HS-5 (cell line): ENCODE data around the gene PPA2.
"Not testable (repeated sequence)": the region's sequence is repeated elsewhere in the genome, so short reads cannot be mapped to it uniquely, and the experiment has no call there.

Experiments
- DNase-seq: peaks from one replicate; pipeline ENCODE4 v3.0.0-alpha.2; 2012; ENCODE audit warnings: low read depth

PPA2 gene

DNA sequence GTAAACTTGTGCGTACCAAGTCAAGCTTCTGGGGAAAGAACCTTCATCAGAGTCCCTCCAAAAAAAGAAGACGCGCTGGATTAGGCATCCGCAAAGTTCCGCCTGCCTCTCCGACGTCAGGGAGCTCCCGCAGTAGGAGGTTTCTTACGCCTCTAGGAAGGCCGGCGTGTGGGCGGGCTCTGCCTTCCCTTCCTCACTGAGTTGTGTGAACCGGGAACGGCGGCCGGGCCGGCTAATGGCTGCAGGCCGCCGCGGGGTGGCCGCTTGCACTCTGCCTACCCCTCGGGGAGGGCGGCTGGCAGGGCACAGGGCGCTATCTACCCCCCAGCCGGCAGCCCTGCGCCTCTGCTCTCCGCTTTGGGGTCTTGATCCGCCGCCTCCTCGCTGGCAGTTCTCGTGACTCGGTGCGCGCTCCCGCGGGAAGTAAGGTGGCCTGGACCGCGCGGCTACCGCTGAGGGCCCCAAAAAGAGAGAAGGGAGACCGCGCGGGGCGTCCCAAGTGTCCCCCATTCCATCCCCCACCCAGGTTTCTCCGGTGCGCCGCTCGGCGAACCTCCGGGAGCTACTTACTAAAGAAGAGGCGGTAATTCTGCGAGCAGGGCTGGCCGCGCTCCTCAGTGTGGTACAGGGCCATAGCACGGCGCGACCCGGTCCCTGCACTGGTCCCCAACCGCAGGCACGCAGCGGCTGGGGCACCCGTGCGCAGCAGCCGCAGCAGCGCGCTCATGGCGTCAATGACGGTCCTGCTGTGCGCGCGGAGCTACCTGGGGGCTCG, at the start of gene PPA2:
PPA2 (minus strand) TSS at position 739 of the 775 bp plus-strand sequence; CDS start at position 727, 12 bp downstream.
- peak; percentile 62 for DNase-seq

- DNase-seq = peak; percentile 11
Measured at GRCh38 chr4:105520819-105521790, 47.2 kb upstream of the PPA2 start.

GRCh38 chr4:105510245-105510644, 36.4 kb upstream of the PPA2 start:
- DNase-seq = no peak

DNA sequence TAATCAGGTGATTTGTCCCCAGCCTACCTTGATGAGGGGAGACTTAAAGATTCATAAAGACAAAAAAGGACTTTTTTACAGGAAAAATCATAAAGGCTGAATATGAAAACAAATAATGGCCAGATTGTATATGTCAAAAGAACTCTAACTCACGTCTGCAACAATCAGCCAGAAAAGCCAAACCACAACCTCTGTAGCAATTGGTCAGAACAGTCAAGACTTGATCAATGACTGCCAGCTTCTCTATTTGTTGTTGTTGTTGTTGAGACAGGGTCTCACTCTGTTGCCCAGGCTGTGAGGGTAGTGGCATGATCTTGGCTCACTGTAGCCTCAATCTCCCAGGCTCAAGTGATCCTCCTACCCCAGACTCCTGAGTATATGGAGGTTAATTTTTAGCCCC, 35.9 kb upstream of the PPA2 start:
- DNase-seq = no peak

- DNase-seq = no peak
Measured at GRCh38 chr4:105509291-105509690, 35.4 kb upstream of the PPA2 start.

- no peak for DNase-seq
Measured at GRCh38 chr4:105504744-105505143, 30.9 kb upstream of the PPA2 start.

DNA sequence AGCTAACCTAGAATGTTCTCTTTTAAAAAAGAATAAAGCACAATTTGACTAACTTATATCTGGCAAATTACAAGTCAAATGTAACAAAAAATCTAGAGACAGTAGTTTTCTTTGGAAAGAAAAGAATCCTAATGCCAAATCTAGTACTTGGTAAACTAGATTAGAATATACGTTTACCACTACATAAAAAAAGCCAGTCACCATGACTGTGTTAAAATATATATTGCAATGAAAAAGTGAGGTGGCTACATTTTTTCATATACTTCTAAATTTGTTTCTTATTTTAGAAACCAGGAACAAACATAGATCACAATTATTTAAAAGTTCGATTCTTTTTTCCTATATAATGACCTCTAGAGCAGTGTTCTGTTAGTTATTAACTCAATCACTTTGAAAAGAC, 29.6 kb upstream of the PPA2 start:
- DNase-seq = no peak

GRCh38 chr4:105496899-105497298, 23.0 kb upstream of the PPA2 start:
- no peak for DNase-seq

GRCh38 chr4:105495667-105496066, 21.8 kb upstream of the PPA2 start:
- no peak for DNase-seq

- no peak for DNase-seq
Measured at GRCh38 chr4:105490523-105490922, 16.7 kb upstream of the PPA2 start.

DNA sequence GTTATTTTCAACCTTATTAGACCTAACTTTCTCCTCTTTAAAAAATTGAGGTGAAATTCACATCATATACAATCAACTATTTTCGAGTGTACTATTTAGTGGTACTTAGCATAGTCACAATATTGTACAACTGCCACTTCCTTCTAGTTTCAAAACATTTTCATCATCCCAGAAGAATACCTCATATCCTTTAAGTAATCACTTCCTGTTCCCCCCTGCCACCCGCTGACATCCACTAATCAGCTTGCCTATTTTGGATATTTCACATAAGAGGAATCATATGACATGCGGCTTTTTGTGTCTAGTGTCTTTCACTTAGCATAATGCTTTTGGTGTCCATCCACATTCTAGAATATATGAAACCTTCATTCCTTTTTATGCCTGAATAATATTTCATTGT, 10.0 kb upstream of the PPA2 start:
- no peak for DNase-seq

DNA sequence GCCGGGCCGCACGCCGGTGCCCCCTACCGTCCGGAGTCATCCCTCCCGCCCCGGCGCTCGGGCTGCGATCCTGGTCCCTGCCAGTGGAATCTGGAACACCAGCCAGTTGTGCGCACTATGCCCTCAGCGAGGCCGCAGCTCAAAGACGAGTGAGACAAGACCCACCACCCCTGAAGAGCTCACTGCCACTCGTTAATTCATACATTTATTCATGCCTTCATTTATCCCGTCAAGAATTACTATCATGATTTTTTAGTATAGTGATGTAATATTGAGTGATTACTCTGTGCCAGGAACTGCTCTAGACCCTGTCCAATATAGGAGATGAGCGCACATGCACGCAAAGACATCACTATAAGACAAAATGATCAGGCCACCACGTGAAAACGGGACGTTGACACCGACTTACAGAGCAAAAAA, 247 bp upstream of the PPA2 start:
- peak; percentile 46 for DNase-seq

DNA sequence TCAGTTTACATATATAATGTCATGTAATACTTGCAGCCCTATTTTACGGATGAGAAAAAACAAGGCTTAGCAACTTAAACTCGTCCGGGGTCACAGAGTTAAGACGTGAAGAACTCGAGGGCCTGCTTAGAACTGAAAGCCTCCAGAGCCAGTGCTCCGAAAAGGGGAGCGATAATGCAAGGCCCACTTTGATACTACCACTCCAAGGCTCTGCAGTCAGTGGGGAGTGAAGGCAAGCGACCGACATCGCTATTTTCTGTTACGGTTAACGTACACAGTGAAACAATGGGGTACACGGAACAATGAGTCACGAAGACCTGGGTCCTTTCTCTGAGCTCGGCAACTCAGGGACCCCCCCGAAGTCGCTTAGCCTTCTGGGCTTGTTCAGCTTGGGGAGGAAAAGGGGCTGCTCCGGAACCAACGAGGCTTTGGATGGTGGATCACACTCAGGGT, 965 bp downstream of the PPA2 start:
- DNase-seq = no peak

GRCh38 chr4:105471566-105472176, 2.2 kb downstream of the PPA2 start:
- DNase-seq = peak; percentile 44

DNA sequence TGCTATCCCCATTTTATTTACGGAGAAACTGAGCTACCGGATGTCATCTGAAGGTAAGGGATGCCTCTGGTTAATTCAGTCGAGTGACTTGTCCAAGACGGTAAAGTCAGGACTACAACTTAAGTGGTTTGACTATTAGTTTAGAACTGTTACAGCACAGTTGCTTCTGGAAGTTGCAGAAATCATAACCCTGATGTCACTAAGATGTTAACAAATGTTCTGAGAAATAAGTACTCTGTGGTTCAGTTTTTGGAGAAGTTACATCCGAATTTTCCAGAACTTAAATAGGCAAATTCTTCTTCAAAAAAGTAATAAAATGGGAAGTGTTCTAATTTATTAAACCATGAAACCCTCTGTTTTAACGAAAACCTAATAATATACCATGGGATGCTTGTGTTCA, 3.1 kb downstream of the PPA2 start:
- DNase-seq = no peak

DNA sequence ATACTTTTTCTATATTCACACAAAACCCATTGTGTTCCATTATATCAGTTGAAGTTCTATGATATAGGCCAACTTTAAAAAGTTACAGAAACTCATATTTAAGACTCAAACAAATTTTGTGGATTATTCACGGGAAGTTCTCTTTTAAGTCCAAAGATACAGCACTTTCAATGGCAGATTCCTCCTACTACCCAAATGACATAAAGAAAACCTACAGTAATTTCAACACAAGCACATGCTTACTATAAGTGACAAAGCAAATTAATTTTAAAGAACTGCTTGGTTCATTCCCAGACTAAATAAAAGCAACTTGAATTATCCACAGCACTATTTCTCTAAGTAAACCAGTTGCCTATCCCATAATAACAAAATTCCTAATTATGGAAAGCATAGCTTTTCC, 4.1 kb downstream of the PPA2 start:
- DNase-seq = no peak

DNA sequence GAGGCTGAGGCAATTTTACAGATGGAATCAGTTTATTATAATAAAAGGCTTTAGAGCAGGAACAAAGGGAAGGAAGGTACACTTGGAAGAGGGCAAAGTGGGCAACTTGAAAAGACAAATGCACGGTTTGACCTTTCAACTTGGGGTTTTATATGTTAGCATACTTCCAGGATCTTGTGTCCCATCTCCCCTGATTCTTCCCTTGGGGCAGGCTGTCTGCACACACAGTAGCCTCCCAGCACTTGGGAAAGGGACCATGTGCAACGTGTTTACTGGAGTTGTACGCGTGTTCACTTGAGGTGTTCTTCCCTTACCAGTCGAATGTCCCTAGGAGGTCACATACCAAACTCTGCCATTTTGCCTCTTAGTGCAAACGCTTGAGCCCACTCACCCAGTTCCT, 7.3 kb downstream of the PPA2 start:
- DNase-seq = no peak

- not testable (repeated sequence) for DNase-seq
Measured at GRCh38 chr4:105464563-105464962, 9.3 kb downstream of the PPA2 start.

GRCh38 chr4:105462576-105462975, 11.3 kb downstream of the PPA2 start:
- no peak for DNase-seq

- DNase-seq = no peak
Measured at GRCh38 chr4:105461621-105462382, 12.1 kb downstream of the PPA2 start.

- DNase-seq = no peak
Measured at GRCh38 chr4:105461221-105461620, 12.6 kb downstream of the PPA2 start.

DNA sequence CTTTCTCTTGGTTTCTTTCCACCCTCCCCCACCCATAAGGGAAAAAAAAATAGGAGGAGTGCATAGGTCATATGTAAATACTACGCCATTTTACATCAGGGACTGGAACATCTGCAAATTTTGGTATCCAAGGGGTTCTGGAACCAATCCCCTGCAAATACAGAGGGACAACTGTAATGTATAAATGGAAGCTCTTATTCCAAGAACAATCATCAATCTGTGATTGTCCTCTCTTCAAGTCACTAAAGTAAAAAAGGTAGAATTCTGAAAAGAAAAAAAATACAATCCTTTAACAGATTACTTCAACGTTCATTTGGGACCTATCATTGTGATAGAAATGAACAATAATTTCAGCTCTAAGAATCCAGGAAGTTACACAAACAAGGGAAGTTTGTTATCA, 13.6 kb downstream of the PPA2 start:
- DNase-seq = no peak
